Epithelial cell of esophagus (primary cell): ENCODE data around the gene SLC2A10.
A peak's percentile ranks its signal among the peaks of the same experiment; 100 is the strongest.

Source experiments
- DNase-seq: peaks from one replicate; pipeline ENCODE4 v3.0.0; 2010; ENCODE audit warnings: low read depth
- H3K4me3 ChIP-seq: 2 replicates; pipeline ENCODE4 v1.5.1; 2011; ENCODE audit warnings: mild to moderate bottlenecking, low read length, control low read depth
- CTCF ChIP-seq: IDR thresholded peaks from 2 replicates; pipeline ENCODE4 v1.5.1; 2011; ENCODE audit warnings: low read depth, mild to moderate bottlenecking, low read length, control low read depth, inconsistent platforms; ENCODE audit not compliant: insufficient read depth; ENCODE audit errors: missing control alignments

SLC2A10 gene

DNA sequence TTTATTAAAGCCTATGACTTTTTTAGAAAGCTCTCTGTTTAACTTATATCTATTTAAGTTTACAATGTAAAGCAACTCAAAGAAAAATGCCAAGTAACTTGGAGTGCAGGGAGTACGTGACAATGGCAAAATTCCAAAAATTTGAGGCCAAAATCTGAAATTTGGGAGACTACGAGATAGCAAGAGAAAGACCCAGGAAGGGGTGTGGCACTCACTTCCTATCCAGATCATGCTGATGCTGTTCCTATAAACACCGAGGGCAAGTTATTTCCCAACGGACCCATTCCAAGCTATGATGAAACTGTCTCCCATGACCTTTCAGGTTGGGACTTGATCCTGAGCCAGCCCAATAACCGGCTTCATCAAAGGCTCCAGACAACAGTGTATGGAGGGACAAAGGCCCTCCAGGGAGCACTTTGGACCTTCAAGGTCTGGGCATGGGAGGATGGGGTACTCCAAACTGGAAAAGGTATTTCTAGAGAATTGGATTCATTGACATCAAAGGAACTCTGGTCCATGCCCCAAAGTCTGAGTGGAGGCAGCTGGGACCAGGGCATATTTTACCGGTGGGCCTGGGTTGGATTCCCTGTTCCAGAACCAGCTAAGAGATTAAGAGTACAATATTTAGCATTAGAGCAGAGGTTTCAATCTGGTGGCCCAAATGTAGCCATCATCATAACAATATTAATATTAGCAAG is 42.5 kb upstream of the SLC2A10 start:
- TF ChIP-seq CTCF, result no peak
- no peak overlapping the region for H3K4me3 ChIP-seq
- peak; percentile 66 for DNase-seq

- DNase-seq, result no peak
- no peak for TF ChIP-seq CTCF
- H3K4me3 ChIP-seq, result no peak overlapping the region
Observed at GRCh38 chr20:46670228-46670584, 39.2 kb upstream of the SLC2A10 start.

- TF ChIP-seq CTCF, result no peak
- DNase-seq, result no peak
- H3K4me3 ChIP-seq, result no peak overlapping the region
Observed at GRCh38 chr20:46670585-46671584, 38.6 kb upstream of the SLC2A10 start.

- DNase-seq, result no peak
- no peak for TF ChIP-seq CTCF
- no peak overlapping the region for H3K4me3 ChIP-seq
Observed at GRCh38 chr20:46671866-46672542, 37.4 kb upstream of the SLC2A10 start.

DNA sequence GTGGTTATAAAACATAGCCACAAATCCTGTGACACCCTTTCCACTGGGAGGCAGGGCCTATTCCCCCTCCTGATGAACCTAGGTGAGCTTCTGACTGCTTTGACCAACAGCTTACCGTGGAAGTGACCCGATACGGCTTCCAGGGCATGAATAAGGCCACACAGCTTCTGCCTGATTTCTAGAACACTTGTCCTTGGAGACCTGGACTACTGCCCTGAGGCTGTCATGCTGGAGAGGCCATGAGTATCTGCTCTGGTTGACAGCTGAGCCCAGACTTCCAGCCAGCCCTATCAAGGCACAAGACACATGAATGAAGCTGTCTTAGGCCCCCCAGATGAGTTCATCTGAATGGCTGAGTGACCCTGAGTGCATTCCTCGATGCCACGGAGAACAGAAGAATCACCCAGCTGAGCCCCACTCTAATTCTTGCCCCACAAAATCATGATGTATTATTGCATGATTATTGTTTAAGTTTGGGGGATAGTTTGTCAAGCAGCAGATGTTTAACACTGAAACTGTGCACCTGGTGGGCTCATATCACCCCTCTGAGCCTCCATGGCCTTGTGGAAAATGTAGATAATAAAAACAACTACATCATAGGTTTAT is 36.8 kb upstream of the SLC2A10 start:
- TF ChIP-seq CTCF, result no peak
- DNase-seq, result no peak
- no peak overlapping the region for H3K4me3 ChIP-seq

- TF ChIP-seq CTCF, result no peak
- no peak overlapping the region for H3K4me3 ChIP-seq
- DNase-seq, result no peak
Observed at GRCh38 chr20:46673394-46674252, 35.8 kb upstream of the SLC2A10 start.
